ENCODE results near the gene LRRC17. TPM values are rescaled to one million over a fixed set of nuclear protein-coding genes. Genes with fewer than 3 reads are reported as not detected.
"Not testable (repeated sequence)": the region's sequence is repeated elsewhere in the genome, so short reads cannot be mapped to it uniquely, and the experiment has no call there.

LRRC17 gene
- polyA plus RNA-seq, 3 donors: 0.04 TPM; not detected in 2

- H3K27me3 Mint-ChIP-seq (ENCODE audit: low read depth in 3 of 3); H3K79me2 ChIP-seq (ENCODE audit: insufficient read depth, low read length); H3K9ac ChIP-seq (ENCODE audit: insufficient read depth, low read length, poor library complexity, severe bottlenecking); H3K27ac ChIP-seq (ENCODE audit: low read depth in 1 of 2, low read length in 2 of 2); H3K4me3 ChIP-seq (replicated peaks in 1 of 3; ENCODE audit: low read depth in 2 of 3, low read length in 3 of 3); intact Hi-C loops (cut with micrococcal nuclease); H3K4me3 Mint-ChIP-seq; H3K27ac Mint-ChIP-seq; H4K20me1 ChIP-seq (ENCODE audit: insufficient read depth, low read length); H3K36me3 ChIP-seq (replicated peaks in 1 of 2; ENCODE audit: control insufficient read depth in 1 of 2, insufficient read depth in 2 of 2, low read length in 2 of 2); H3K4me2 ChIP-seq (replicated peaks; ENCODE audit: extremely low read depth, low read length, poor library complexity, severe bottlenecking); H2AFZ ChIP-seq (ENCODE audit: insufficient read depth, low read depth, low read length, poor library complexity, severe bottlenecking); H3K27me3 ChIP-seq (ENCODE audit: control insufficient read depth in 2 of 2, insufficient read depth in 2 of 2, low read length in 2 of 2); DNase-seq; H3K9me3 ChIP-seq (replicated peaks in 1 of 2; ENCODE audit: control insufficient read depth in 1 of 2, insufficient read depth in 1 of 2, low read length in 2 of 2): not testable (repeated sequence)
- H3K4me1 ChIP-seq (ENCODE audit: control insufficient read depth in 1 of 2, insufficient read depth in 2 of 2, low read length in 2 of 2): peaks cover 9 to 12% of the 10 kb centered on the region in 2 donors
- Mint-ChIP-seq H3K36me3 (peaks cover 7 to 13% of the 10 kb centered on the region in 2 donors), H3K9me3 (peaks cover 19 to 36% (median 28%) of the 10 kb centered on the region in 7 donors), H3K4me1 (peaks cover 17% of the 10 kb centered on the region)
- no CpG with 5 or more reads among the region's 3 CpGs for WGBS (ENCODE audit: insufficient coverage)
Measured at GRCh38 chr7:102958004-102958403, 45.2 kb downstream of the LRRC17 start.

DNA sequence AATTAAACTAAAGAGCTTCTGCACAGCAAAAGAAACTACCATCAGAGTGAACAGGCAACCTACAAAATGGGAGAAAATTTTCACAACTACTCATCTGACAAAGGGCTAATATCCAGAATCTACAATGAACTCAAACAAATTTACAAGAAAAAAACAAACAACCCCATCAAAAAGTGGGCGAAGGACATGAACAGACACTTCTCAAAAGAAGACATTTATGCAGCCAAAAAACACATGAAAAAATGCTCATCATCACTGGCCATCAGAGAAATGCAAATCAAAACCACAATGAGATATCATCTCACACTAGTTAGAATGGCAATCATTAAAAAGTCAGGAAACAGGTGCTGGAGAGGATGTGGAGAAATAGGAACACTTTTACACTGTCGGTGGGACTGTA, 49.2 kb downstream of the LRRC17 start:
- H3K4me2 ChIP-seq (replicated peaks; ENCODE audit: extremely low read depth, low read length, poor library complexity, severe bottlenecking); H3K27me3 ChIP-seq (ENCODE audit: control insufficient read depth in 2 of 2, insufficient read depth in 2 of 2, low read length in 2 of 2); H3K9ac ChIP-seq (ENCODE audit: insufficient read depth, low read length, poor library complexity, severe bottlenecking); H3K9me3 ChIP-seq (replicated peaks in 1 of 2; ENCODE audit: control insufficient read depth in 1 of 2, insufficient read depth in 1 of 2, low read length in 2 of 2); H3K4me3 Mint-ChIP-seq; H3K9me3 Mint-ChIP-seq; H2AFZ ChIP-seq (ENCODE audit: insufficient read depth, low read depth, low read length, poor library complexity, severe bottlenecking); intact Hi-C loops (cut with micrococcal nuclease); H3K4me1 ChIP-seq (ENCODE audit: control insufficient read depth in 1 of 2, insufficient read depth in 2 of 2, low read length in 2 of 2); DNase-seq; H3K27ac Mint-ChIP-seq; H3K4me1 Mint-ChIP-seq; H3K27me3 Mint-ChIP-seq (ENCODE audit: low read depth in 3 of 3); H4K20me1 ChIP-seq (ENCODE audit: insufficient read depth, low read length); H3K36me3 Mint-ChIP-seq; H3K79me2 ChIP-seq (ENCODE audit: insufficient read depth, low read length); H3K36me3 ChIP-seq (replicated peaks in 1 of 2; ENCODE audit: control insufficient read depth in 1 of 2, insufficient read depth in 2 of 2, low read length in 2 of 2); H3K27ac ChIP-seq (ENCODE audit: low read depth in 1 of 2, low read length in 2 of 2); H3K4me3 ChIP-seq (replicated peaks in 1 of 3; ENCODE audit: low read depth in 2 of 3, low read length in 3 of 3): not testable (repeated sequence)
- no CpG with 5 or more reads among the region's 2 CpGs for whole genome bisulfite sequencing (ENCODE audit: insufficient coverage)

DNA sequence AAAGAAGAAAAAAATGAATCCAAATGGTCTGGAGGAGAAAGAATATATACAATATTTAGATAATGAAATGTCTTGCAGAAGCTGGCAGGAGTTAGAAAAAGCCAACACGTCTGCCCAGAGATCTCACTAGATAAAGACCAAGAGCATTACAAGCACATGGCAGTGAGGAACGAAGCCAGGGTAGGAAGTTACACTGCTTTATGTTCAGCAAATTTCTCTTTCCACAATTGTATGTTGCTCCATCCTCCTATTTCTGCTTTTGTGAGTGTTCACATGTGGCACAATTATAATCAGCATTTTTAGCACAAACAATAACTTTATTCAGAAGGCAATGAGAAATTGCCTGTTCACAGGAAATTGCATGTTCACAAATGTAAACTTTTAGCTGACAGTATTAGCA, 53.7 kb downstream of the LRRC17 start:
- Histone ChIP-seq H3K9ac (ENCODE audit: insufficient read depth, low read length, poor library complexity, severe bottlenecking) (no peak overlapping the region), H4K20me1 (ENCODE audit: insufficient read depth, low read length) (no peaks in the 10 kb centered on the region), H2AFZ (ENCODE audit: insufficient read depth, low read depth, low read length, poor library complexity, severe bottlenecking) (no peak overlapping the region), H3K9me3 (replicated peaks in 1 of 2; ENCODE audit: control insufficient read depth in 1 of 2, insufficient read depth in 1 of 2, low read length in 2 of 2) (no peaks in the 10 kb centered on the region), H3K4me2 (replicated peaks; ENCODE audit: extremely low read depth, low read length, poor library complexity, severe bottlenecking) (no peak overlapping the region), H3K4me3 (replicated peaks in 1 of 3; ENCODE audit: low read depth in 2 of 3, low read length in 3 of 3) (no peak overlapping the region), H3K4me1 (ENCODE audit: control insufficient read depth in 1 of 2, insufficient read depth in 2 of 2, low read length in 2 of 2) (peaks cover 3 to 8% of the 10 kb centered on the region in 2 donors), H3K79me2 (ENCODE audit: insufficient read depth, low read length) (no peaks in the 10 kb centered on the region), H3K27me3 (ENCODE audit: control insufficient read depth in 2 of 2, insufficient read depth in 2 of 2, low read length in 2 of 2) (no peaks in the 10 kb centered on the region), H3K36me3 (replicated peaks in 1 of 2; ENCODE audit: control insufficient read depth in 1 of 2, insufficient read depth in 2 of 2, low read length in 2 of 2) (no peaks in the 10 kb centered on the region), H3K27ac (ENCODE audit: low read depth in 1 of 2, low read length in 2 of 2) (no peak overlapping the region)
- no peaks in the 10 kb centered on the region for H3K27me3 Mint-ChIP-seq (ENCODE audit: low read depth in 3 of 3)
- H3K4me1 Mint-ChIP-seq: peaks cover 10% of the 10 kb centered on the region
- peaks cover 0 to 1% of the 10 kb centered on the region in 2 donors for H3K36me3 Mint-ChIP-seq
- intact Hi-C loops (cut with micrococcal nuclease): no loop called here
- no peak for DNase-seq
- no peak for TF ChIP-seq CTCF (IDR thresholded peaks at IDR 0.05)
- no CpG with 5 or more reads among the region's 2 CpGs for WGBS (ENCODE audit: insufficient coverage)
- peaks cover 0 to 3% (median 0%) of the 10 kb centered on the region in 7 donors for H3K9me3 Mint-ChIP-seq
- H3K4me3 Mint-ChIP-seq: no peak overlapping the region
- peak overlapping the region in 1 of 7 donors; percentile 37 for H3K27ac Mint-ChIP-seq

All from CD14-positive monocyte (primary cell).